ENCODE data around the gene TRUB1.

Gene TRUB1

GRCh38 chr10:114973997-114974396 is 36.0 kb downstream of the TRUB1 start:
- H3K27ac ChIP-seq, result no peak overlapping the region
- no peak for DNase-seq (ENCODE audit: low read depth, low spot score)

GRCh38 chr10:114974625-114975024 is 36.6 kb downstream of the TRUB1 start:
- no peak for DNase-seq (ENCODE audit: low read depth, low spot score)
- no peak overlapping the region for H3K27ac ChIP-seq

- no peak for DNase-seq (ENCODE audit: low read depth, low spot score)
- H3K27ac ChIP-seq, result no peak overlapping the region
These were observed 37.1 kb downstream of the TRUB1 start for GRCh38 chr10:114975091-114975490.

GRCh38 chr10:114982989-114983388 is 45.0 kb downstream of the TRUB1 start:
- DNase-seq (ENCODE audit: low read depth, low spot score), result no peak
- no peak overlapping the region for H3K27ac ChIP-seq

- no peak for DNase-seq (ENCODE audit: low read depth, low spot score)
- no peak overlapping the region for H3K27ac ChIP-seq
These were observed 50.0 kb downstream of the TRUB1 start for GRCh38 chr10:114987995-114988394.

- no peak overlapping the region for H3K27ac ChIP-seq
- DNase-seq (ENCODE audit: low read depth, low spot score), result no peak
These were observed 52.6 kb downstream of the TRUB1 start for GRCh38 chr10:114990586-114990985.

GRCh38 chr10:114990991-114991390 is 53.0 kb downstream of the TRUB1 start:
- DNase-seq (ENCODE audit: low read depth, low spot score), result no peak
- no peak overlapping the region for H3K27ac ChIP-seq

GRCh38 chr10:114992189-114992775 is 54.3 kb downstream of the TRUB1 start:
- no peak overlapping the region for H3K27ac ChIP-seq

GRCh38 chr10:114995468-114996247 is 57.7 kb downstream of the TRUB1 start:
- no peak overlapping the region for H3K27ac ChIP-seq
- DNase-seq (ENCODE audit: low read depth, low spot score), result no peak

More at GRCh38 chr10:114992189-114992775, 54.3 kb downstream of the TRUB1 start:
- DNase-seq (ENCODE audit: low read depth, low spot score), result no peak

GRCh38 chr10:114996542-114996941 is 58.5 kb downstream of the TRUB1 start:
- no peak for DNase-seq (ENCODE audit: low read depth, low spot score)
- H3K27ac ChIP-seq, result no peak overlapping the region

- H3K27ac ChIP-seq, result no peak overlapping the region
- no peak for DNase-seq (ENCODE audit: low read depth, low spot score)
These were observed 61.0 kb downstream of the TRUB1 start for GRCh38 chr10:114998993-114999392.

GRCh38 chr10:115001506-115002381 is 63.7 kb downstream of the TRUB1 start:
- H3K27ac ChIP-seq, result no peak overlapping the region
- no peak for DNase-seq (ENCODE audit: low read depth, low spot score)

GRCh38 chr10:115003396-115003795 is 65.4 kb downstream of the TRUB1 start:
- H3K27ac ChIP-seq, result no peak overlapping the region
- DNase-seq (ENCODE audit: low read depth, low spot score), result no peak

- no peak for DNase-seq (ENCODE audit: low read depth, low spot score)
- H3K27ac ChIP-seq, result no peak overlapping the region
These were observed 66.4 kb downstream of the TRUB1 start for GRCh38 chr10:115004236-115004862.

GRCh38 chr10:115005771-115006170 is 67.8 kb downstream of the TRUB1 start:
- no peak for DNase-seq (ENCODE audit: low read depth, low spot score)

GRCh38 chr10:115018185-115018931 is 80.4 kb downstream of the TRUB1 start:
- H3K27ac ChIP-seq, result no peak overlapping the region

More at GRCh38 chr10:115005771-115006170, 67.8 kb downstream of the TRUB1 start:
- H3K27ac ChIP-seq, result no peak overlapping the region

GRCh38 chr10:115020449-115020848 is 82.5 kb downstream of the TRUB1 start:
- no peak for DNase-seq (ENCODE audit: low read depth, low spot score)
- H3K27ac ChIP-seq, result no peak overlapping the region

More at GRCh38 chr10:115018185-115018931, 80.4 kb downstream of the TRUB1 start:
- no peak for DNase-seq (ENCODE audit: low read depth, low spot score)

- no peak for DNase-seq (ENCODE audit: low read depth, low spot score)
- no peak overlapping the region for H3K27ac ChIP-seq
These were observed 84.7 kb downstream of the TRUB1 start for GRCh38 chr10:115022733-115023132.

GRCh38 chr10:115023715-115024114 is 85.7 kb downstream of the TRUB1 start:
- DNase-seq (ENCODE audit: low read depth, low spot score), result no peak
- H3K27ac ChIP-seq, result no peak overlapping the region

- no peak overlapping the region for H3K27ac ChIP-seq
- DNase-seq (ENCODE audit: low read depth, low spot score), result no peak
These were observed 86.4 kb downstream of the TRUB1 start for GRCh38 chr10:115024371-115024770.

Measured in epithelial cell of prostate (primary cell).